Astrocyte of the spinal cord (primary cell): ENCODE measurements around the gene CEP152.

Experiments
- DNase-seq: peaks from one replicate; pipeline ENCODE4 v3.0.0; 2011; ENCODE audit warnings: low read depth, low spot score
- H3K4me3 ChIP-seq: 2 replicates; pipeline ENCODE4 v1.5.1; 2011; ENCODE audit warnings: low read depth, mild to moderate bottlenecking, low read length, moderate library complexity
- in situ Hi-C: cut with HindIII; loops from 2 replicates; pipeline ENCODE4 v1.10.0; 2017; ENCODE audit warnings: low sequenced_read_pairs
- TF ChIP-seq, protein P1 (sequence below): IDR thresholded peaks from 2 replicates; pipeline ENCODE4 v1.5.1; 2012; ENCODE audit warnings: low read depth, mild to moderate bottlenecking, low read length, inconsistent platforms

CEP152 gene

GRCh38 chr15:48766196-48766595, 44.7 kb downstream of the CEP152 start:
- DNase-seq, result peak; percentile 28
- in situ Hi-C loops, result no loop called here
- TF ChIP-seq, protein P1, sequence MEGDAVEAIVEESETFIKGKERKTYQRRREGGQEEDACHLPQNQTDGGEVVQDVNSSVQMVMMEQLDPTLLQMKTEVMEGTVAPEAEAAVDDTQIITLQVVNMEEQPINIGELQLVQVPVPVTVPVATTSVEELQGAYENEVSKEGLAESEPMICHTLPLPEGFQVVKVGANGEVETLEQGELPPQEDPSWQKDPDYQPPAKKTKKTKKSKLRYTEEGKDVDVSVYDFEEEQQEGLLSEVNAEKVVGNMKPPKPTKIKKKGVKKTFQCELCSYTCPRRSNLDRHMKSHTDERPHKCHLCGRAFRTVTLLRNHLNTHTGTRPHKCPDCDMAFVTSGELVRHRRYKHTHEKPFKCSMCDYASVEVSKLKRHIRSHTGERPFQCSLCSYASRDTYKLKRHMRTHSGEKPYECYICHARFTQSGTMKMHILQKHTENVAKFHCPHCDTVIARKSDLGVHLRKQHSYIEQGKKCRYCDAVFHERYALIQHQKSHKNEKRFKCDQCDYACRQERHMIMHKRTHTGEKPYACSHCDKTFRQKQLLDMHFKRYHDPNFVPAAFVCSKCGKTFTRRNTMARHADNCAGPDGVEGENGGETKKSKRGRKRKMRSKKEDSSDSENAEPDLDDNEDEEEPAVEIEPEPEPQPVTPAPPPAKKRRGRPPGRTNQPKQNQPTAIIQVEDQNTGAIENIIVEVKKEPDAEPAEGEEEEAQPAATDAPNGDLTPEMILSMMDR, result no peak
- H3K4me3 ChIP-seq, result no peak overlapping the region

GRCh38 chr15:48765022-48765421, 45.8 kb downstream of the CEP152 start:
- TF ChIP-seq, protein P1, result no peak
- no peak for DNase-seq
- H3K4me3 ChIP-seq, result no peak overlapping the region
- in situ Hi-C loops, result no loop called here

DNA sequence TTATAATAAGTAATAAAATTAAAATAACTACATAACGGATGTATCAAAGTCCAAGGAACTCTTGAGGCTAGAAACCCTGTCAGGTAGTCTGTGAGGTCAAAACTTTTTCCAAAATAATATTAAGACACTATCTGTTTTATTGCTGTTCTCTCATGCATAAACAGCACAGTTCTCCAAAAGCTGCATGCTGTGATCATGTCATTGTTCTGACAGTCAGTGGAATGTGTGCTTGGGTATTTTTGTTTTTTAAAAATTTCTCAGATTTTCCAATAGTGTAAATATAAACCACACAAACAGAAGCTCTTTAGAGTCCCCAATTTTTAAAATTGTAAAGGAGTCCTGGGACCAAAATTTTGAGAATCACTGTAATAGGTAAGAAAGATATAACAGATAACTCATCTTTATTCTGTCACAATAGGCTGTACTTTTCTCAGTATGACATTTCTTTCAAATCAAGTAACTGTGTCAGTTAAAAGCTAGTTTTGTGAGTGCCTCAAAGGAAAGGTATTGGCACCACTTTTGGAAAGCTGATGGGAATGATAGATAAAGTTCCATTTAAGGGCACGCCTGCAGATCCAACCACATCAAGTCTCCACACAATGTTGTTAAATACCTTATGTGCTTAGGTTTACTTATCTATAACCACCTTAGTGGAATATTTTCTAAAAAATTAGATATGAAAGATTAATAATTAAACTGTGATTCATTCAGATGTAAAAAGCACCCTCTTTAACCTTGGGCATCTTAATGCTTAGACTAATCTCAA, 49.3 kb downstream of the CEP152 start:
- no peak for DNase-seq
- TF ChIP-seq, protein P1, result no peak
- in situ Hi-C loops, result no loop called here
- H3K4me3 ChIP-seq, result no peak overlapping the region

DNA sequence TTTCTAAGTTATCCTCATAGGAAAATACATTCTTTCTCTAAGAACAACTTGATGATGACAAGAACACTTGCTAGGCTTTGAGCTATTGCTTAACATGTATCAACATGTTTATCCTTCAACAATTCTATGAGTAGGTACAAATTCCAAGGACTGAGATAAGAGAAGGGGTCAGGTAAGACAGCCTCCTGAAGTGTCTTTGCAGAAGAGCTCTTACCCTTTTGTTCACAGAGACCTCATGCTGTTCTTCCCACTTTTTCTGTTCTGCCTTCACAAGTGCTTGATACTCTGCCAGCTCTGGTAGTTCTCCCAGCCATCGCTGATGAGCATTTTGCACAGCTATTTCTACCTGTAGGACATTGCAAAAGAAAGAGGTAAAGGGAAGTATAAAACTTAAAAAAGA, 50.9 kb downstream of the CEP152 start:
- in situ Hi-C loops, result no loop called here
- H3K4me3 ChIP-seq, result no peak overlapping the region
- TF ChIP-seq, protein P1, result no peak
- no peak for DNase-seq

GRCh38 chr15:48757661-48758060, 53.2 kb downstream of the CEP152 start:
- DNase-seq, result no peak
- TF ChIP-seq, protein P1, result no peak
- in situ Hi-C loops, result no loop called here
- no peak overlapping the region for H3K4me3 ChIP-seq

- in situ Hi-C loops, result no loop called here
- no peak overlapping the region for H3K4me3 ChIP-seq
- TF ChIP-seq, protein P1, result no peak
- DNase-seq, result no peak
Measured at GRCh38 chr15:48754011-48754410, 56.9 kb downstream of the CEP152 start.
